ENCODE data around the gene CCDC54. TPM values are rescaled to one million over a fixed set of nuclear protein-coding genes. Genes with fewer than 3 reads are reported as not detected.

The CCDC54 gene
- total RNA-seq, 1 donor from 2014 or later = not detected

GRCh38 chr3:107375682-107376081, 1.6 kb upstream of the CCDC54 start:
- no peak for FAIRE-seq
- Histone ChIP-seq H3K36me3 (ENCODE audit: control insufficient read depth, insufficient read depth, low read length) (no peaks in the 10 kb centered on the region), H3K27me3 (ENCODE audit: control insufficient read depth, insufficient read depth, low read length) (no peaks in the 10 kb centered on the region), H3K4me3 (ENCODE audit: low read depth, low read length) (no peak overlapping the region)
- DNase-seq (ENCODE audit: low read depth) = peak; percentile 29
- no peak for TF ChIP-seq CTCF (IDR thresholded peaks at IDR 0.05; ENCODE audit: insufficient read depth, low read length, severe bottlenecking)

GRCh38 chr3:107382631-107383030, 5.4 kb downstream of the CCDC54 start:
- TF ChIP-seq CTCF (IDR thresholded peaks at IDR 0.05; ENCODE audit: insufficient read depth, low read length, severe bottlenecking) = no peak
- no peak for FAIRE-seq
- H3K27me3 ChIP-seq (ENCODE audit: control insufficient read depth, insufficient read depth, low read length) = no peaks in the 10 kb centered on the region
- no peak overlapping the region for H3K4me3 ChIP-seq (ENCODE audit: low read depth, low read length)
- DNase-seq (ENCODE audit: low read depth) = no peak
- no peaks in the 10 kb centered on the region for H3K36me3 ChIP-seq (ENCODE audit: control insufficient read depth, insufficient read depth, low read length)

- no peak overlapping the region for H3K4me3 ChIP-seq (ENCODE audit: low read depth, low read length)
- H3K27me3 ChIP-seq (ENCODE audit: control insufficient read depth, insufficient read depth, low read length) = no peaks in the 10 kb centered on the region
- DNase-seq (ENCODE audit: low read depth) (no peak), FAIRE-seq (no peak)
- no peak for TF ChIP-seq CTCF (IDR thresholded peaks at IDR 0.05; ENCODE audit: insufficient read depth, low read length, severe bottlenecking)
- no peaks in the 10 kb centered on the region for H3K36me3 ChIP-seq (ENCODE audit: control insufficient read depth, insufficient read depth, low read length)
These were observed 7.2 kb downstream of the CCDC54 start for GRCh38 chr3:107384428-107384827.

- H3K27me3 ChIP-seq (ENCODE audit: control insufficient read depth, insufficient read depth, low read length) = no peaks in the 10 kb centered on the region
- DNase-seq (ENCODE audit: low read depth) (no peak), FAIRE-seq (no peak)
- no peak overlapping the region for H3K4me3 ChIP-seq (ENCODE audit: low read depth, low read length)
- no peak for TF ChIP-seq CTCF (IDR thresholded peaks at IDR 0.05; ENCODE audit: insufficient read depth, low read length, severe bottlenecking)
- H3K36me3 ChIP-seq (ENCODE audit: control insufficient read depth, insufficient read depth, low read length) = no peaks in the 10 kb centered on the region
These were observed 7.7 kb downstream of the CCDC54 start for GRCh38 chr3:107384907-107385306.

- no peaks in the 10 kb centered on the region for H3K27me3 ChIP-seq (ENCODE audit: control insufficient read depth, insufficient read depth, low read length)
- no peak for FAIRE-seq
- H3K4me3 ChIP-seq (ENCODE audit: low read depth, low read length) = no peak overlapping the region
- no peaks in the 10 kb centered on the region for H3K36me3 ChIP-seq (ENCODE audit: control insufficient read depth, insufficient read depth, low read length)
- TF ChIP-seq CTCF (IDR thresholded peaks at IDR 0.05; ENCODE audit: insufficient read depth, low read length, severe bottlenecking) = no peak
- peak; percentile 7 for DNase-seq (ENCODE audit: low read depth)
These were observed 10.3 kb downstream of the CCDC54 start for GRCh38 chr3:107387555-107387954.

- TF ChIP-seq CTCF (IDR thresholded peaks at IDR 0.05; ENCODE audit: insufficient read depth, low read length, severe bottlenecking) = no peak
- DNase-seq (ENCODE audit: low read depth) = peak; percentile 90
- H3K27me3 ChIP-seq (ENCODE audit: control insufficient read depth, insufficient read depth, low read length) = no peaks in the 10 kb centered on the region
- no peaks in the 10 kb centered on the region for H3K36me3 ChIP-seq (ENCODE audit: control insufficient read depth, insufficient read depth, low read length)
- no peak for FAIRE-seq
- no peak overlapping the region for H3K4me3 ChIP-seq (ENCODE audit: low read depth, low read length)
These were observed 15.4 kb downstream of the CCDC54 start for GRCh38 chr3:107392549-107393165.

All from bronchial epithelial cell (primary cell).